Right lobe of liver (tissue), 4 donors: Measurements from ENCODE around the gene CD63.

Experiments
- CTCF ChIP-seq, 4 donors: fragments of 200-600 bp in 3 of 4; fragments of 450-650 bp in 1 of 4; IDR thresholded peaks; one replicate each; pipeline versions ENCODE4 v1.5.1 to v1.8.0; 2016 to 2022; ENCODE audit warnings: antibody characterized with exemption in 4 of 4, mild to moderate bottlenecking in 2 of 4
- POLR2A ChIP-seq: fragments of 450-650 bp; IDR thresholded peaks from one replicate; pipeline ENCODE4 v1.6.1; 2017; ENCODE audit warnings: antibody characterized with exemption, mild to moderate bottlenecking
- donor health status: DM: no; HTN: no; CAD: no.
- donor health status: DM: no; HTN: no; CAD: no.
- donor health status: DM: no; HTN: yes; CAD: no.

DNA sequence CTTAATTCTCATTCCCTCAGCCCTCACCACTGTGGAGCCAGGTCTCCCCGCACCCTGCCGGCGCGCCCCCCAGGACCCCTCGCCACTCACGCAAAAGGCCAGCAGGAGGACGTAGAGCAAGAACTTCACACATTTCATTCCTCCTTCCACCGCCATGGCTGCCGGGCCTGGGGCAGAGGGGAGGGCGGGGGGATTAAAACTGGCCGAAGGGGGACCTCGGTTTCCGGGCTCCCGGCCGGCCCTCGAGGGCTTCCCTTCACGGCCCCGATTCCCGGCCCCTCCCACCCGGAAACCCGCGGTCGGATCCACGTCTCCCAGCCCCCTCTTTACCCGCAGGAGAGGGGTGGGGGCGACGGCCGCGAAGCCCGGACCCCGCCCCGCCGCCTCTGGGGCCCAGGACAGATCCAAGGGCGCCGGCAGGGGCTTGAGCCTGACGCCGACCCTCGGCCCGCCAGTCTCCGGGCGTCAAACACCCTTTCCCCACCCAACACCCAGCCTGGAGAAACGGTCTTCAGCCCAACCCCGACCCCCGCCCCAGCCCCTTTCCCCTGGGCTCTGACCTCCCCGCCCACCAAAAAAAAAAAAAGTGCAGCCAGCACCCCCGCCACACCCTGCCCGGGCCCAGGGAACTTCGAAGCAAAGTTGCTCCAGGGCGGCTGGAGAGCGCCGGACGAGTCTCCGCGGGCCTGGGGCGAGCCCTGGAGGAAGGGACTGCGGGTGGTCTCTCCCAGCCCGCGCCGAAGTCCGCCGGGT, 447 bp downstream of the CD63 start:
- TF ChIP-seq CTCF (IDR thresholded peaks at IDR 0.05) (no peak), POLR2A (peak; percentile 9)
